ENCODE data around the gene CERS6.

DNA sequence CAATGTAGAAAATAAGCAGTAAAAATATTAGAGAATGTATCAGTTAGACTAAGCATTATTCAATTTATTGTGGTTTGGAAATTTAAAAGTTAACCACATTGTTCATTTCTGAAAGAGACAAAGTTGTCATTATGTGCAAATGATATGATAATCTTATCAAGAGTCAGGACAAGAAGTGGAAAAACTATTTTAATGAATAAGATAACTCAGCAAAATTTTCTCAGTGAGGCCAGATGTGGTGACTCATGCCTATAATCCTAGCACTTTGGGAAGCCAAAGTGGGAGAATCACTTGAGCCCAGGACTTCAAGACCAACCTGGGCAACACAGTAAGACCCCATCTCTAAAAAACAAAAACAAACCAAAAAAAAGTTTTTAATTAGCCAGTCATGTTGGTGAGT, 39.5 kb upstream of the CERS6 start:
- TF ChIP-seq EZH2 (IDR thresholded peaks at IDR 0.05; ENCODE audit: insufficient read depth, poor library complexity, severe bottlenecking) (no peak), EZH2phosphoT487 (IDR thresholded peaks at IDR 0.05; ENCODE audit: insufficient read depth, low read depth) (no peak)
